Nucleus accumbens (tissue), 56 donors: ENCODE measurements around the gene IL27RA.

ENCODE experiments used
- DNase-seq, 56 donors: peaks; one replicate each; lab custom pipeline; 2025; lab: John Stamatoyannopoulos, UW

Gene IL27RA

GRCh38 chr19:14081797-14082674 is 50.5 kb downstream of the IL27RA start:
- peak in 14 of 56 donors; percentile 29 to 81 (median 50) for DNase-seq

GRCh38 chr19:14082675-14082960 is 51.1 kb downstream of the IL27RA start:
- no peak for DNase-seq

GRCh38 chr19:14085309-14085995 is 53.9 kb downstream of the IL27RA start, which contains the start of gene C19orf67:
Gene C19orf67, minus strand, starts transcription at chr19:14085783. Its CDS starts 156 bp downstream, at chr19:14085627.
- no peak for DNase-seq

GRCh38 chr19:14086098-14086497 is 54.5 kb downstream of the IL27RA start:
- no peak for DNase-seq

GRCh38 chr19:14088634-14089411 is 57.3 kb downstream of the IL27RA start:
- no peak for DNase-seq

- DNase-seq = no peak
Observed at GRCh38 chr19:14089412-14089661, 57.8 kb downstream of the IL27RA start.

- peak in 18 of 56 donors; percentile 16 to 59 (median 32) for DNase-seq
Observed at GRCh38 chr19:14089662-14090508, 58.3 kb downstream of the IL27RA start.

- peak in 54 of 56 donors; percentile 34 to 91 (median 80) for DNase-seq
Observed at GRCh38 chr19:14090509-14091080, 59.0 kb downstream of the IL27RA start, which contains the start of gene SAMD1. Gene SAMD1, minus strand, starts transcription at chr19:14090751.

GRCh38 chr19:14091081-14091812 is 59.7 kb downstream of the IL27RA start:
- peak in 41 of 56 donors; percentile 51 to 90 (median 79) for DNase-seq

GRCh38 chr19:14091813-14092462 is 60.4 kb downstream of the IL27RA start:
- DNase-seq = peak in 2 of 56 donors; percentile 48 to 54

GRCh38 chr19:14093117-14093823 is 61.7 kb downstream of the IL27RA start:
- no peak for DNase-seq

- no peak for DNase-seq
Observed at GRCh38 chr19:14094854-14095253, 63.3 kb downstream of the IL27RA start.

- DNase-seq = no peak
Observed at GRCh38 chr19:14096272-14096992, 64.9 kb downstream of the IL27RA start.

- no peak for DNase-seq
Observed at GRCh38 chr19:14097532-14098151, 66.1 kb downstream of the IL27RA start.

GRCh38 chr19:14101003-14101545 is 69.5 kb downstream of the IL27RA start:
- no peak for DNase-seq

- no peak for DNase-seq
Observed at GRCh38 chr19:14102102-14102696, 70.6 kb downstream of the IL27RA start.
